NCI-H345 treated with DMSO at 0.1 percent for 48 hours (cell line): ENCODE measurements around the gene HBEGF.
"Not testable (repeated sequence)": the region's sequence is repeated elsewhere in the genome, so short reads cannot be mapped to it uniquely, and the experiment has no call there.

ENCODE experiments used
- DNase-seq: peaks from one replicate; lab custom pipeline; 2025; ENCODE audit not compliant: unreplicated experiment; lab: John Stamatoyannopoulos, UW

HBEGF gene

GRCh38 chr5:140361901-140362300, 15.5 kb upstream of the HBEGF start:
- no peak for DNase-seq

- no peak for DNase-seq
These were observed 14.5 kb upstream of the HBEGF start for GRCh38 chr5:140360681-140361479.

GRCh38 chr5:140360101-140360500, 13.7 kb upstream of the HBEGF start, which contains the start of gene SLC4A9:
Gene SLC4A9 (plus strand): TSS chr5:140360194. CDS start chr5:140360237, 43 bp downstream.
- DNase-seq, result no peak

GRCh38 chr5:140358738-140359310, 12.4 kb upstream of the HBEGF start:
- no peak for DNase-seq

GRCh38 chr5:140357726-140358093, 11.3 kb upstream of the HBEGF start:
- peak; percentile 85 for DNase-seq

- DNase-seq, result no peak
These were observed 10.7 kb upstream of the HBEGF start for GRCh38 chr5:140356853-140357725.

GRCh38 chr5:140355546-140355945, 9.1 kb upstream of the HBEGF start:
- no peak for DNase-seq

- DNase-seq, result peak; percentile 74
These were observed 5.4 kb upstream of the HBEGF start for GRCh38 chr5:140351609-140352334.

- no peak for DNase-seq
These were observed 2.8 kb upstream of the HBEGF start for GRCh38 chr5:140349244-140349643.

GRCh38 chr5:140348104-140348503, 1.7 kb upstream of the HBEGF start:
- DNase-seq, result no peak

- DNase-seq, result no peak
These were observed 957 bp upstream of the HBEGF start for GRCh38 chr5:140347360-140347759.

- DNase-seq, result no peak
These were observed 470 bp downstream of the HBEGF start for GRCh38 chr5:140345919-140346347.

GRCh38 chr5:140344683-140345423, 1.6 kb downstream of the HBEGF start:
- no peak for DNase-seq

GRCh38 chr5:140343849-140344248, 2.6 kb downstream of the HBEGF start:
- not testable (repeated sequence) for DNase-seq

- DNase-seq, result no peak
These were observed 3.5 kb downstream of the HBEGF start for GRCh38 chr5:140342896-140343295.

- no peak for DNase-seq
These were observed 4.1 kb downstream of the HBEGF start for GRCh38 chr5:140342287-140342686.

- DNase-seq, result no peak
These were observed 4.8 kb downstream of the HBEGF start for GRCh38 chr5:140341591-140341990.

GRCh38 chr5:140340605-140341121, 5.7 kb downstream of the HBEGF start:
- no peak for DNase-seq

GRCh38 chr5:140339636-140340035, 6.8 kb downstream of the HBEGF start:
- no peak for DNase-seq

- DNase-seq, result no peak
These were observed 7.5 kb downstream of the HBEGF start for GRCh38 chr5:140338908-140339307.
